Measurements from ENCODE around the gene PRKAG2. TPM values are rescaled to one million over a fixed set of nuclear protein-coding genes. Genes with fewer than 3 reads are reported as not detected.

Gene PRKAG2
- total RNA-seq, 1 donor from 2014 or later = 130 TPM

DNA sequence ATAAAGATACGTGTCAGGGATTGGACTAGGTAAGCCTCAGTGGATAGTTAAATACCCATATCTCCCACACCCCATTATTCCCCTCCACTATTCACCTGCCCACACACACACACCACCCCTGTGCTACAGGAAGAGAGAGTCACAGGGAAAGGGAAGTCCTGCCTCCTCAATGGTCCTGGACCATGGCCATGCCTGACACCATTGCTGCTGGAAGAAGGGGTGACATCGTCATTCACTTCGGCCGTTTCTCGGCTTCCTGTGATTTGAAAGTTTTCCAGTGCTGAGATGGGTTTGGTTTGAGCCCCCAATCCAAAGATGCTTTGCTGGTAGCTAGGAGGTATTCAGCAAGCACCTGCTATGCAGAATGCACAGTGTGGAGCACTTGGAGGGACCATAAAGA is 18.5 kb downstream of the PRKAG2 start:
- Histone ChIP-seq H3K36me3 (no peaks in the 10 kb centered on the region), H3K27ac (replicated peaks) (no peak overlapping the region), H3K9me3 (replicated peaks) (no peaks in the 10 kb centered on the region), H3K4me1 (peaks cover 27% of the 10 kb centered on the region), H3K4me3 (no peak overlapping the region), H3K27me3 (ENCODE audit: low read depth) (no peaks in the 10 kb centered on the region)
- DNase-seq = no peak
- TF ChIP-seq, protein P1, sequence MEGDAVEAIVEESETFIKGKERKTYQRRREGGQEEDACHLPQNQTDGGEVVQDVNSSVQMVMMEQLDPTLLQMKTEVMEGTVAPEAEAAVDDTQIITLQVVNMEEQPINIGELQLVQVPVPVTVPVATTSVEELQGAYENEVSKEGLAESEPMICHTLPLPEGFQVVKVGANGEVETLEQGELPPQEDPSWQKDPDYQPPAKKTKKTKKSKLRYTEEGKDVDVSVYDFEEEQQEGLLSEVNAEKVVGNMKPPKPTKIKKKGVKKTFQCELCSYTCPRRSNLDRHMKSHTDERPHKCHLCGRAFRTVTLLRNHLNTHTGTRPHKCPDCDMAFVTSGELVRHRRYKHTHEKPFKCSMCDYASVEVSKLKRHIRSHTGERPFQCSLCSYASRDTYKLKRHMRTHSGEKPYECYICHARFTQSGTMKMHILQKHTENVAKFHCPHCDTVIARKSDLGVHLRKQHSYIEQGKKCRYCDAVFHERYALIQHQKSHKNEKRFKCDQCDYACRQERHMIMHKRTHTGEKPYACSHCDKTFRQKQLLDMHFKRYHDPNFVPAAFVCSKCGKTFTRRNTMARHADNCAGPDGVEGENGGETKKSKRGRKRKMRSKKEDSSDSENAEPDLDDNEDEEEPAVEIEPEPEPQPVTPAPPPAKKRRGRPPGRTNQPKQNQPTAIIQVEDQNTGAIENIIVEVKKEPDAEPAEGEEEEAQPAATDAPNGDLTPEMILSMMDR (IDR thresholded peaks at IDR 0.05; ENCODE audit: borderline replicate concordance) = no peak
- intact Hi-C loops (cut with micrococcal nuclease) = no loop called here

DNA sequence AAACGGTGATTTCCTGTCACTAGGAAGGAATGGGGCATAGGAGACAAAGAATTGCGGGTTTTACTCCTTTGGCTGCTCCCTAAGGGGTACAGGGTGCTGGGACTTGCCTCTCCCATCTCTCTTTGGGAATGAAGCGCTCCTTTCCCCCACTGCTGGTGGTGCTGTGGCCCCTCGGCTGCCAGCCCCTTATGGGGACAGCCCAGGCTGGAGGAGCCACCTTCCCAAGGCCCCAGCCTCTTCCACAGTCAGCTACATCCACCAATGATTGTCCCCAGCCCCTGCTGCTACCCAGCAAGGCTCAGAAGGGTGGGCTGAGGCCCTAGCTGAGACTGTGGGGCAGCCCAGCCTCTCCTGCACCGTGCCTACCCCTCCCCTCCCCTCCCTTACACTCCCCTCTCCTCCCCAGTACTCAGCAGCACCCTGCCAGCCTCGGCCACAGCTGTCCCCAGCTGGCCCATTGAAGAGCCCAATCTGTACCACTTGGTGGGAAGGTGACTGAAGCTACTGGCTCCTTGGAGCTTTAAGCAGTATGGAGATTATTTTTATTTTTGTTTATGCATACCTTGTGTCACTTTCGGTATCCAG is 19.0 kb downstream of the PRKAG2 start:
- Histone ChIP-seq H3K9me3 (replicated peaks) (no peaks in the 10 kb centered on the region), H3K36me3 (no peaks in the 10 kb centered on the region), H3K4me3 (no peak overlapping the region), H3K4me1 (peaks cover 24% of the 10 kb centered on the region), H3K27ac (replicated peaks) (no peak overlapping the region), H3K27me3 (ENCODE audit: low read depth) (no peaks in the 10 kb centered on the region)
- intact Hi-C loops (cut with micrococcal nuclease) = no loop called here
- TF ChIP-seq, protein P1 (IDR thresholded peaks at IDR 0.05; ENCODE audit: borderline replicate concordance) = no peak
- DNase-seq = no peak

DNA sequence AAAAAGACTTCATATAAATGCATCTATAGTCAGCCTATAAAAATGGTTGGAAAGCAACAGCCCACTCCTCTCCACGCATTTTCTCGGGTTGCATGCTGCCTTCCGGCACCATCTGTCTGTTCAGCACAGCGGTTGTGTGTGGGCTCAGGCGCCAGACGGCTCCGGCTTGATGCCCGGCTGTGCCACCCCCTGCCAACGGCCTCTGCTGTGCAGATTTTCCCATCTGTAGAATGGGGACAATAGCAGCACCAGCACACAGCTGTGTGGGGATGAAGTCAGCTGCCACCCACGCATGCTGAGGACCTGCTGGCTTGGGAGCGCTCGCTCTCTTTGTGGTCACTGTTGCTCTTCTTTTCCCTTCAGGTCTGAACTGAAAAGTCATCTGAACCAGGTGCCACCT is 19.5 kb downstream of the PRKAG2 start:
- H3K27me3 ChIP-seq (ENCODE audit: low read depth) = no peaks in the 10 kb centered on the region
- DNase-seq = peak; percentile 9
- no peak overlapping the region for H3K4me3 ChIP-seq
- H3K4me1 ChIP-seq = peaks cover 24% of the 10 kb centered on the region
- H3K36me3 ChIP-seq = no peaks in the 10 kb centered on the region
- intact Hi-C loops (cut with micrococcal nuclease) = no loop called here
- TF ChIP-seq, protein P1 (IDR thresholded peaks at IDR 0.05; ENCODE audit: borderline replicate concordance) = no peak
- H3K9me3 ChIP-seq (replicated peaks) = no peaks in the 10 kb centered on the region
- H3K27ac ChIP-seq (replicated peaks) = no peak overlapping the region

DNA sequence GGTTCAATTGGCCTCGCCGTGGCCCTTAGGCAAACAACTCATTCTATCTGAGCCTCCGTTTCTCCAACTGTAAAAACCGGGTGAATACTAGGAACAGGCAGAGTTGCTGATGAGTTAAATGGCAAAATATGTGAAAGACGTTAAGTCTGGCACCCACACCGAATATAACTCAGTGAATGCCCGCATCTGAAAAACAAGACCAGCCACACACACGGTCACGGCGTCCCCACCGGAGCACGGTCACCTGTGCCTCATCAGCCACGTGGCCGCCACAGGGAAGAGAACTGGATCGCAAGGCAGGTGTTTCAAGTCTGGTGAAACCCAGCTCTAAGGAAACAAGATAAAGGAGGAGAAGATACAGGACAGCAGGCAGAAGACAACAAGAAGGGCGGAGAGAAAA is 20.4 kb downstream of the PRKAG2 start:
- TF ChIP-seq, protein P1 (IDR thresholded peaks at IDR 0.05; ENCODE audit: borderline replicate concordance) = no peak
- intact Hi-C loops (cut with micrococcal nuclease) = no loop called here
- H3K27ac ChIP-seq (replicated peaks) = no peak overlapping the region
- H3K4me1 ChIP-seq = peaks cover 30% of the 10 kb centered on the region
- H3K4me3 ChIP-seq = no peak overlapping the region
- H3K27me3 ChIP-seq (ENCODE audit: low read depth) = no peaks in the 10 kb centered on the region
- no peak for DNase-seq
- no peaks in the 10 kb centered on the region for H3K36me3 ChIP-seq
- no peaks in the 10 kb centered on the region for H3K9me3 ChIP-seq (replicated peaks)

DNA sequence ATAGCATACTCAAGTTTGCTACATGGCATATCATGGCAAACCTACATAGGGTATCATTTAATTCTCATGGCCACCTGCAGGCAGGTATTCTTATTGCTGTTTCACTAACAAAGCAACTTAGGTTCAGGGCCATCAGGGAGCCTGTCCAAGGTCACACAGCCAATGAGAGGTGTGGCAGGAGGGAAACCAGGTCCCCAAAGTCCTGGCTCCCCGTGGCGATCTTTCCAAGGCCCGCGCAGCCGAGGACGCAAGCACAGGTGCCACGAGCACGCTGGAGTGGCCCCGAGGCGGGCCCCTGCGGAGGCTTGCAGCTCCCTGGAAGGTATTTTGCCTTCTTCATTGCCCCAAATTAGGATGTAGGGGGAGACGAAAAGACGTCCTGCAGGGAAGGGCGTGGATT is 20.8 kb downstream of the PRKAG2 start:
- peaks cover 32% of the 10 kb centered on the region for H3K4me1 ChIP-seq
- H3K9me3 ChIP-seq (replicated peaks) = no peaks in the 10 kb centered on the region
- intact Hi-C loops (cut with micrococcal nuclease) = no loop called here
- H3K36me3 ChIP-seq = no peaks in the 10 kb centered on the region
- H3K27ac ChIP-seq (replicated peaks) = no peak overlapping the region
- TF ChIP-seq, protein P1 (IDR thresholded peaks at IDR 0.05; ENCODE audit: borderline replicate concordance) = no peak
- no peak for DNase-seq
- no peak overlapping the region for H3K4me3 ChIP-seq
- no peaks in the 10 kb centered on the region for H3K27me3 ChIP-seq (ENCODE audit: low read depth)
